H4 (cell line): ENCODE measurements around the gene PTPRD. TPM values are rescaled to one million over a fixed set of nuclear protein-coding genes. Genes with fewer than 3 reads are reported as not detected.

ENCODE experiments used
- DNase-seq: peaks from one replicate; pipeline ENCODE4 v3.0.0-alpha.2; 2015; ENCODE audit warnings: low spot score
- total RNA-seq: library from RNA; depleted of rRNA; stranded (reverse); fragments of >200 nt; shearing (Covaris generic); gene quantifications from 2 replicates; pipeline ENCODE4 v1.2.3, GENCODE V29; 2014

Gene PTPRD
- total RNA-seq, 1 experiment from 2014 or later: 3.8 TPM

DNA sequence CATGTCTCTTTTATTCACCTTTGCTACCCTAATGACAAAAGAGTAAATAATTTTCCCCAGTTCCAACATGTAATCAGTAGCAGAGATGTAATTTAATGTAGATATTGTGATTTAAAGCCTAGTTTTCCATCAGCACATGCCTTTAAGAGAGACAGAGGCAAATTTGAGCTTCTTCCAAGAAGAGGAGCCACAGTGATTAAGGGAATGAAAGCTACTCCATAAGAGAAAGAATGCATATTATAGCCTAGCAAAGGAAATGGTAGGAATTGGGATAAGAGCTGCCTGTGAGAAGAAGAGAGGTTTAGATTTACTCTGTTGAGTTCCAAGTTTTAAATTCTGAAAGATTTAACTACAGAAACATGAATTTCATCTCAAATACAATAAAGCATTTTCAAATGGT is 2222.2 kb downstream of the PTPRD start:
- DNase-seq: no peak

- DNase-seq: no peak
These were observed 2223.3 kb downstream of the PTPRD start for GRCh38 chr9:8389531-8389930.

DNA sequence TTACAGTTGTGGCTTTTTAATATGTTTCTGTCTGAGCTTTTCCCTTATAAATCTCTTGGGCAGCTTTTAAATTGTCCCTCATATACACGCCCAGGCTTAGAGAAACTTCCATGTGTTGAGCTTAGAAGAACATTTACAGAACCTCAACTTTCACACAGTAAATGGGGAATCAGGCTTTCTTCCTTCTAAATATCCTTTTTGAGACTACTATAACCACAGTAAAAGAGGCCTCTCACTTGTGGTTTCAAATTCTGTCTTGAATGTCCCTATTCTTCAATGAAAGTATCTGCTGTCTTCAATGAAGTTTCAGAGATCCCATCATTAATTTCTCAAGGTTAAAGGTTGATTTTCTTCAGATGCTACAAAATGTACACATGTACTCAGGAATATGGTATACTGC is 2224.7 kb downstream of the PTPRD start:
- DNase-seq: no peak

DNA sequence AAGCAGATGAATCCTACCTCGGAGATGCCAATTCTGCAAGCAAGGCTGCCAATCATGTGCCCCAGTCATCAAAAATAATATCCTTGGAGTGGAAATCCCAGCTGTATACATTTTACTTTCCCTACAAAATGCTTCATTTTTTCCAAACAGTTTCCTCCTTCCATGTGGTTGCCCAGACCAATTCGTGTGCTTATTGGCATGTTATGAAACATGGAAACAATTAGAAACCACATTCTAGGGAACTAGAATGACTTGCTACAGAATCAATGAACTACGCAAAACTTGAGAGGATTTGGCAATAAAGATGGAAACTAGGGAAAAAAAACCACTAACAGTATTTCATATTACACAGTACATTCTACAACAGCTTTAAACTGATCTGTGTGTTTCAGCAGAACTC is 2228.7 kb downstream of the PTPRD start:
- no peak for DNase-seq

DNA sequence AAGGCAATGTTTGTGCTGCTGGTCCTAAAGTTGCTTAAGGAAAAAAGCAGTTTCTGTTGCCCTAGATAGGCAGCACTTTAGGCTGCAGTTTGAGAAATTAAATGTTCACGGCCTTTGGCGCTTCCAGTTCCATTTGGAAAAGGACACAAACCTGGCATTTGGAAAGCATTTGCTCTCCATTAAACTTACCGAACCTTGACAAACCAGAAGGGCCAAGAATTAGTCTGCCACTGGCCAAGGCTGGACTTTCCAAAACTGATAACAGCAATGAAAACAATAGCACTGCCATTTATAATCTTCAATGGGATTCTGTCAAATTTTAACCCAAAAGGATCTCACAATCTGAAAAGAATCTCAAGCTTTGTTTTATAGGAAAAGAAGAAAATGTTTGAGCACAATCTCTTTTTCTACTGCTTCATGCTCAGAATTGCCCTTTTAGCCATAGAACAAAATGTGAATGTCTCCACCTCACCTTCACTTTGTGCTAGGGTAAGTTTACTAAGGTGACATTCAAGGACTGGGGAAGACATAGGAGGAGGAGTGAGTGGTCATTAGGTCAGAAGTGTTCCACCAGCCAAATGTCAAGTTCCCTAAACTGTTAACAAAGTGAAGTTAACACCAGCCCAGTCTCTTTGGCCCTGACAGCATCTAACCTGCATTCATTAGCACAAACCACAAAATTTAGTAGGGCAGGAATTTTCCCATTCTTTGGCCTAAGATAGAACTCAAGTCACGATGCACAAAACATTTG is 2229.8 kb downstream of the PTPRD start:
- no peak for DNase-seq

DNA sequence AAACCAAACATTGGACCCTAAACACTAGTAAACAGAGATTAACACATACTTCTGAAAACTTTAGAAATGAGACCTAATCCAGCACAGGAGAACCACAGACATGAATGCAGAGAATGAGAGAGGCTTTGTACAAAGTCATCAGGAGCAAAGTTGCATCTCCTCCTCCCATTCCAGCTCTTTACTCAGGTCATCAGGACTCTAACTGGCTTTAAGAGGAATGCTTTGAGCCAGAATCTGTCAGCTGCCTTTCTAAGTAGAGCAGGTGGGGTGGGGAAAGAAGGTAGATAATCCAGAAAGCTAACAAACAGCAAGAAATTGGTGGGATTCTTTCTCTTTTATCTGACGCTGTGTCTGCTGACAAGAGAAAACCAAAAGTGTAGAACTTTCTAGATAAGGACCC is 2230.5 kb downstream of the PTPRD start:
- DNase-seq: no peak

- no peak for DNase-seq
These were observed 2231.2 kb downstream of the PTPRD start for GRCh38 chr9:8381601-8382000.

DNA sequence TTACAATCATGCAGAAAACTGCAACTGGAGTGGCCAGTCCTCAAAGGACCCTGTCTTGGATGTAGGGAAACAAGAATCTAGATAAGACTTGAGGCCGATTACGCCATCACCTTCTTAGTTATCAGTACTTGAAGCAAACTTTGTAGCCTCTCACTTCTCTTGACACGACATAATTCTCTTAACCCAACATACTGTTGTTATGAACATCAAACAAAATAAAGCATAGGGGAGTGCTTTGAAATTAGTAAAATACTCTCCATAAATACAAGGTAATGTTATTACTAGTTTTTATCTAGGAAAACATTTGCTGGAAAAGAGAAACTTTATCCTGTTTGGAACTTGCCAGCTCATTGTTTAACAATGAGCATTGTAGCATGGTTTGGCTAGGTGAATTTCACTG is 2238.3 kb downstream of the PTPRD start:
- DNase-seq: no peak

GRCh38 chr9:8371686-8372085 is 2241.1 kb downstream of the PTPRD start:
- no peak for DNase-seq

DNA sequence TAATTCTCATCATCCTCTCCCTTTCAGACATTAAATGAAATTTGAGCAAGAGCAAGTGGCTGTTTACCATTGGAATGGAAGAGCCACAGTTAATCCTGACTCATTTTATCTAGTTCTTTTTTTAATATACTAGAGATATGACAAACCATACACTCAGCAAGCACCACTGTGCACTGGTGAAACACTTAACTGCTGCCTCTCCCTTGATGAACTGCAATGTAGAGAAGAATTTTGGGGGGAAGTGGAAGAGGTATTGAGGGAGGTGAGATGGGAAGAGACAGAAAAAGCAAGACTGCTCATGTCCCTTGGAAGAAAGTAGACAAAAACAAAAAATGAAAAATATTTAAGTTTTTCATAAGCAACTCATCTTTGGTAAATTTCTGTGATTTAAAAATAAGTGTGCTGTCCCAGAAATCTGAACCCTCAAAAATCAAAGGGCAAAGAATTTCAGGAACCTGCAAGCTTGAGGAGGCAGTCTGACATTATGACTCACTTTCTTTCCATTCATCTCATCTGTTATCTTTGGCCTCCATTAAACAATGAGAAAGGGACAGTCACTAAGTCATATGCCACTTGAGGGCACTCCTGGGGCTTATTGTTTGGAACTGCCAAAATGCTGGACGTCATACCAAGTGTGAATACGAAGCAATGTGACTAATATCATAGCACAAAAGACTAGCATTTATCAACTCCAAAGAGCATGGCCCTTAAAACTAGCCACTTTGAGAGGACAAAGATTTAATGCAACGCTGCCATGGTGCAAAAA is 2246.5 kb downstream of the PTPRD start:
- peak; percentile 22 for DNase-seq

- no peak for DNase-seq
These were observed 2247.2 kb downstream of the PTPRD start for GRCh38 chr9:8365466-8366160.

GRCh38 chr9:8365029-8365428 is 2247.8 kb downstream of the PTPRD start:
- peak; percentile 4 for DNase-seq

- no peak for DNase-seq
These were observed 2248.6 kb downstream of the PTPRD start for GRCh38 chr9:8364026-8364752.

- no peak for DNase-seq
These were observed 2250.6 kb downstream of the PTPRD start for GRCh38 chr9:8362250-8362649.

- no peak for DNase-seq
These were observed 2251.4 kb downstream of the PTPRD start for GRCh38 chr9:8361364-8361763.

DNA sequence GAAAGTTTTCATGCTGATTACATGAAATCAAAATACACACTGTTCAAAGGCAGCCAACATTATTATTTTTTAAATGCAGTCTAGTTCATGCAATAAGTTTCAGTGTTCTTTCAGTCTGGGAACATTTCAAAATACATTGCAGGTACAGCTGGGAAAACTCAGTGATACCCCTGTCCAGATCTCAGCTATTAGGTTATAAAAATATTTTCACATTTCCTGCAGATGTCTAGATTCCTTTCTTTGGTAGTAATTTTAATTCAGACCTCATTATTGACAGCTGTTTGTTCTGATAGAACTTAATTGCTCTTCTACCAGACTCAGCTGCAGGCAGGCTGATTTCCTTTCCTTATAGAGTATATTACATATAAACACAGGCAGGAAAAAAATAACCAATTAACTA is 2256.4 kb downstream of the PTPRD start:
- no peak for DNase-seq

DNA sequence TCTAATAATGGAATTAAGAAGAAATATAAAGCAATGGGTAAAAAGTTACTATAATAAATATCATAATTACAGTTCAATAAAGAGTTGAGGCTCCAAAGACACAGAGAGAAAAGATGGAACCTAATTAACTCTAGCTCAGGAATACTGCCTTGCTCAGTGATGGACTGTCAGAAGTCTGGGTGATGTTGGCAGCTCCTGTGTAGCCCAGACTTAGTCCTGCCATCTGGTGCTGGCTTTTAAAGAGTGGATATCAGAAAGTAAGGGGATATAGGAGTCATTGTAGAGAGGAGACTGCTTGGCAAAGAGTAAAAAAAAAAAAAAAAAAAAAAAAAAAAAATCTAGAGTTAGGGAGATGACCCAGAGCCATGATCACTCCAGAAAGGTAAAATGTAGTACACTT is 2261.4 kb downstream of the PTPRD start:
- no peak for DNase-seq

GRCh38 chr9:8349901-8350300 is 2262.9 kb downstream of the PTPRD start:
- no peak for DNase-seq

DNA sequence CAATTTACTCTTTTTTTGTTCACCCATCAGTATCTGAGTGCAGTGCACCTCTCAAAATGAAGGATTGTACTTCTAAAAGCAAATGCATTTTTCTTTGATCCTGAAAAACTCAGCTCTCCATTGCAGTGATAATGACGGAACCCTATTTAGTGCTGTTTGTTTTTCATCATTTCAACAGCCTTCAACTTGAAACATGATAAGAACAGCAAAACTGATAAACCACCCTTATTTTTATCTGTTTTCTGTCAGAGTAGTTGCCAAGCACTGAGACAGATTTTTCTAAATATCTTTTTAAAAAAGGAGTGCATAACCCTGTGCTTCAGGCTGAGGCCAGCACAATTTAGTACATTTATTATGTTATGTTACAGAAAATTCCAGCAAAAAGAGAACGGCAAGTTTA is 2263.4 kb downstream of the PTPRD start:
- DNase-seq: no peak

DNA sequence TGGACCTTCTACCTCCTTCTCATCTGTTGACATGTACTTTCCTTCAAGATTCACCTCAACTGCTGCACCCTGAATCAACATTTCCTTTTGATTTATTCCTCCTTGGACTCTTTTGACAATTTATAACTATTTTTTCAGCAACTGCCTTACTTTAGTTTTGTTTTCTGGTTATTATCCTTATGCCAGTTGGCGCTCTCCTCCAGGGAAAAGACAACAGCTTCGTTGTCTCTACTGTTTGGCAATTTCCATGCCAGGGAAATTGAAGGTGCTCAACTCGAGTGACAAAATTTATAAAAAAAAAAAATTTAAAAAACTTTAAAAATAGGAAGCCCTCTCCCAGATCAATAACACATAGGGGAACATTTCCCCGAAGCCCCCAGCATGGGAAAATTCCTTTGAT is 2264.0 kb downstream of the PTPRD start:
- DNase-seq: no peak

GRCh38 chr9:8346296-8346695 is 2266.5 kb downstream of the PTPRD start:
- DNase-seq: no peak
